ENCODE measurements around the gene USP32. TPM values are rescaled to one million over a fixed set of nuclear protein-coding genes. Genes with fewer than 3 reads are reported as not detected.
"Not testable (repeated sequence)": the region's sequence is repeated elsewhere in the genome, so short reads cannot be mapped to it uniquely, and the experiment has no call there.

Gene USP32
- total RNA-seq, 5 donors from 2014 or later (not counting 1 experiment from before 2014, with no cell fraction given): 30.0 to 34.5 (median 31.4) TPM

- H3K9me3 ChIP-seq; H3K36me3 ChIP-seq (ENCODE audit: control insufficient read depth in 2 of 2, extremely low read depth in 1 of 2, insufficient read depth in 1 of 2, low read length in 1 of 2); H3K36me3 Mint-ChIP-seq; H3K27ac Mint-ChIP-seq; ATAC-seq (replicated peaks in 1 of 4); POLR2A ChIA-PET; H3K9me3 Mint-ChIP-seq; DNase-seq; H3K4me1 ChIP-seq (ENCODE audit: control insufficient read depth in 1 of 2, extremely low read depth in 1 of 2, insufficient read depth in 2 of 2, low read length in 2 of 2); H3K27ac ChIP-seq (ENCODE audit: low read length); H3K4me1 Mint-ChIP-seq; H3K4me3 ChIP-seq (ENCODE audit: control insufficient read depth in 1 of 2, extremely low read depth in 1 of 2, low read length in 1 of 2); H3K4me3 Mint-ChIP-seq: not testable (repeated sequence)
- peaks cover 2 to 13% of the 10 kb centered on the region in 2 donors for H3K27me3 Mint-ChIP-seq
- WGBS (ENCODE audit: insufficient coverage): 93% methylated on average over 3 of the region's 4 CpGs
- peaks cover 0 to 18% of the 10 kb centered on the region in 2 experiments for H3K27me3 ChIP-seq (replicated peaks in 1 of 2; ENCODE audit: control insufficient read depth in 2 of 2, extremely low read depth in 1 of 2, insufficient read depth in 2 of 2, low read length in 1 of 2)
- CTCF ChIA-PET: interaction anchor here (0.6 kb wide), 2 partner anchors 520 to 970 kb away, joined by 3 to 5 read pairs; no protein-coding TSS in a partner anchor
Observed at GRCh38 chr17:60433021-60433997, 41.4 kb upstream of the USP32 start.

GRCh38 chr17:60430561-60430960 is 38.6 kb upstream of the USP32 start:
- POLR2A ChIA-PET: not testable (repeated sequence)
- 93% methylated on average over 5 of the region's 7 CpGs for WGBS (ENCODE audit: insufficient coverage)

GRCh38 chr17:60428491-60428890 is 36.6 kb upstream of the USP32 start:
- H3K27me3 ChIP-seq (replicated peaks in 1 of 2; ENCODE audit: control insufficient read depth in 2 of 2, extremely low read depth in 1 of 2, insufficient read depth in 2 of 2, low read length in 1 of 2): peaks cover 0 to 11% of the 10 kb centered on the region in 2 experiments
- not testable (repeated sequence) for H3K4me3 ChIP-seq (ENCODE audit: control insufficient read depth in 1 of 2, extremely low read depth in 1 of 2, low read length in 1 of 2); H3K4me1 Mint-ChIP-seq; H3K4me1 ChIP-seq (ENCODE audit: control insufficient read depth in 1 of 2, extremely low read depth in 1 of 2, insufficient read depth in 2 of 2, low read length in 2 of 2); H3K9me3 ChIP-seq; H3K9me3 Mint-ChIP-seq; H3K36me3 Mint-ChIP-seq; H3K4me3 Mint-ChIP-seq; DNase-seq; ATAC-seq (replicated peaks in 1 of 4); H3K27ac Mint-ChIP-seq; H3K36me3 ChIP-seq (ENCODE audit: control insufficient read depth in 2 of 2, extremely low read depth in 1 of 2, insufficient read depth in 1 of 2, low read length in 1 of 2); H3K27me3 Mint-ChIP-seq; H3K27ac ChIP-seq (ENCODE audit: low read length)
- WGBS (ENCODE audit: insufficient coverage): no CpG with 5 or more reads among the region's 6 CpGs
- POLR2A ChIA-PET: interaction anchor here in 1 of 2 donors (0.5 kb wide), 1 partner anchor 244 kb away, joined by 3 read pairs; no protein-coding TSS in a partner anchor
- CTCF ChIA-PET: interaction anchor here (0.6 to 0.7 kb wide), 2 partner anchors 19 to 1665 kb away, joined by 3 read pairs; no protein-coding TSS in a partner anchor

More at GRCh38 chr17:60430561-60430960, 38.6 kb upstream of the USP32 start:
- H3K36me3 Mint-ChIP-seq; H3K36me3 ChIP-seq (ENCODE audit: control insufficient read depth in 2 of 2, extremely low read depth in 1 of 2, insufficient read depth in 1 of 2, low read length in 1 of 2); DNase-seq; H3K27ac Mint-ChIP-seq; ATAC-seq (replicated peaks in 1 of 4); H3K9me3 Mint-ChIP-seq; H3K4me3 Mint-ChIP-seq; H3K27me3 Mint-ChIP-seq; H3K4me1 Mint-ChIP-seq; H3K9me3 ChIP-seq; H3K27ac ChIP-seq (ENCODE audit: low read length); H3K4me1 ChIP-seq (ENCODE audit: control insufficient read depth in 1 of 2, extremely low read depth in 1 of 2, insufficient read depth in 2 of 2, low read length in 2 of 2); H3K4me3 ChIP-seq (ENCODE audit: control insufficient read depth in 1 of 2, extremely low read depth in 1 of 2, low read length in 1 of 2): not testable (repeated sequence)
- CTCF ChIA-PET: interaction anchor here (0.6 to 0.7 kb wide), 2 partner anchors 30 to 537 kb away, joined by 5 to 9 read pairs; no protein-coding TSS in a partner anchor
- peaks cover 0 to 15% of the 10 kb centered on the region in 2 experiments for H3K27me3 ChIP-seq (replicated peaks in 1 of 2; ENCODE audit: control insufficient read depth in 2 of 2, extremely low read depth in 1 of 2, insufficient read depth in 2 of 2, low read length in 1 of 2)

- Histone ChIP-seq H3K4me1 (ENCODE audit: control insufficient read depth in 1 of 2, extremely low read depth in 1 of 2, insufficient read depth in 2 of 2, low read length in 2 of 2) (peaks cover 0 to 9% of the 10 kb centered on the region in 2 experiments), H3K9me3 (no peaks in the 10 kb centered on the region), H3K27ac (ENCODE audit: low read length) (no peak overlapping the region), H3K27me3 (replicated peaks in 1 of 2; ENCODE audit: control insufficient read depth in 2 of 2, extremely low read depth in 1 of 2, insufficient read depth in 2 of 2, low read length in 1 of 2) (peaks cover 0 to 5% of the 10 kb centered on the region in 2 experiments), H3K4me3 (ENCODE audit: control insufficient read depth in 1 of 2, extremely low read depth in 1 of 2, low read length in 1 of 2) (no peak overlapping the region), H3K36me3 (ENCODE audit: control insufficient read depth in 2 of 2, extremely low read depth in 1 of 2, insufficient read depth in 1 of 2, low read length in 1 of 2) (no peaks in the 10 kb centered on the region)
- ATAC-seq (replicated peaks in 1 of 4) (no peak), DNase-seq (no peak)
- Mint-ChIP-seq H3K4me1 (peaks cover 0 to 3% (median 3%) of the 10 kb centered on the region in 3 donors), H3K27me3 (peaks cover 0 to 4% of the 10 kb centered on the region in 2 donors), H3K4me3 (no peak overlapping the region), H3K36me3 (no peaks in the 10 kb centered on the region), H3K27ac (no peak overlapping the region), H3K9me3 (no peaks in the 10 kb centered on the region)
- ChIA-PET POLR2A (no interaction called here), CTCF (no interaction called here)
- 92% methylated on average over 9 of the region's 10 CpGs for WGBS (ENCODE audit: insufficient coverage)
Observed at GRCh38 chr17:60426596-60426995, 34.7 kb upstream of the USP32 start.

- H3K36me3 ChIP-seq (ENCODE audit: control insufficient read depth in 2 of 2, extremely low read depth in 1 of 2, insufficient read depth in 1 of 2, low read length in 1 of 2): no peaks in the 10 kb centered on the region
- no peak overlapping the region for H3K4me3 ChIP-seq (ENCODE audit: control insufficient read depth in 1 of 2, extremely low read depth in 1 of 2, low read length in 1 of 2)
- no peak overlapping the region for H3K27ac Mint-ChIP-seq
- H3K4me1 Mint-ChIP-seq: peaks cover 5 to 7% (median 7%) of the 10 kb centered on the region in 3 donors
- no peaks in the 10 kb centered on the region for H3K36me3 Mint-ChIP-seq
- H3K9me3 Mint-ChIP-seq: no peaks in the 10 kb centered on the region
- peaks cover 0 to 5% of the 10 kb centered on the region in 2 experiments for H3K27me3 ChIP-seq (replicated peaks in 1 of 2; ENCODE audit: control insufficient read depth in 2 of 2, extremely low read depth in 1 of 2, insufficient read depth in 2 of 2, low read length in 1 of 2)
- no peak overlapping the region for H3K27ac ChIP-seq (ENCODE audit: low read length)
- no peak overlapping the region for H3K4me3 Mint-ChIP-seq
- ChIA-PET POLR2A (no interaction called here), CTCF (no interaction called here)
- ATAC-seq (replicated peaks in 1 of 4) (no peak), DNase-seq (no peak)
- H3K4me1 ChIP-seq (ENCODE audit: control insufficient read depth in 1 of 2, extremely low read depth in 1 of 2, insufficient read depth in 2 of 2, low read length in 2 of 2): peaks cover 3 to 14% of the 10 kb centered on the region in 2 experiments
- 85% methylated on average over 6 of the region's 6 CpGs for WGBS (ENCODE audit: insufficient coverage)
- no peaks in the 10 kb centered on the region for H3K27me3 Mint-ChIP-seq
- no peaks in the 10 kb centered on the region for H3K9me3 ChIP-seq
Observed at GRCh38 chr17:60425626-60426025, 33.7 kb upstream of the USP32 start.

GRCh38 chr17:60423865-60424264 is 31.9 kb upstream of the USP32 start:
- WGBS (ENCODE audit: insufficient coverage): 86% methylated on average over 1 of the region's 3 CpGs
- no peaks in the 10 kb centered on the region for H3K9me3 ChIP-seq
- Mint-ChIP-seq H3K36me3 (no peaks in the 10 kb centered on the region), H3K27me3 (no peaks in the 10 kb centered on the region), H3K4me3 (no peak overlapping the region), H3K27ac (no peak overlapping the region), H3K9me3 (no peaks in the 10 kb centered on the region), H3K4me1 (peaks cover 5 to 7% (median 7%) of the 10 kb centered on the region in 3 donors)
- H3K36me3 ChIP-seq (ENCODE audit: control insufficient read depth in 2 of 2, extremely low read depth in 1 of 2, insufficient read depth in 1 of 2, low read length in 1 of 2): no peaks in the 10 kb centered on the region
- ATAC-seq (replicated peaks in 1 of 4): no peak
- H3K27ac ChIP-seq (ENCODE audit: low read length): no peak overlapping the region
- no peak overlapping the region for H3K4me3 ChIP-seq (ENCODE audit: control insufficient read depth in 1 of 2, extremely low read depth in 1 of 2, low read length in 1 of 2)
- CTCF ChIA-PET: no interaction called here
- DNase-seq: no peak
- POLR2A ChIA-PET: no interaction called here
- peaks cover 3 to 14% of the 10 kb centered on the region in 2 experiments for H3K4me1 ChIP-seq (ENCODE audit: control insufficient read depth in 1 of 2, extremely low read depth in 1 of 2, insufficient read depth in 2 of 2, low read length in 2 of 2)
- no peaks in the 10 kb centered on the region for H3K27me3 ChIP-seq (replicated peaks in 1 of 2; ENCODE audit: control insufficient read depth in 2 of 2, extremely low read depth in 1 of 2, insufficient read depth in 2 of 2, low read length in 1 of 2)
